Measurements from ENCODE around the gene KCNS1.

KCNS1 gene

GRCh38 chr20:45080867-45081624, 19.9 kb downstream of the KCNS1 start:
- peak; percentile 11 for TF ChIP-seq CTCF (IDR thresholded peaks at IDR 0.05; ENCODE audit: extremely low read depth, missing control alignments)
- DNase-seq (ENCODE audit: low spot score): no peak

- TF ChIP-seq CTCF (IDR thresholded peaks at IDR 0.05; ENCODE audit: extremely low read depth, missing control alignments): no peak
- DNase-seq (ENCODE audit: low spot score): no peak
Measured at GRCh38 chr20:45077559-45077958, 23.4 kb downstream of the KCNS1 start.

GRCh38 chr20:45073221-45073620, 27.7 kb downstream of the KCNS1 start:
- no peak for DNase-seq (ENCODE audit: low spot score)
- TF ChIP-seq CTCF (IDR thresholded peaks at IDR 0.05; ENCODE audit: extremely low read depth, missing control alignments): no peak

- no peak for TF ChIP-seq CTCF (IDR thresholded peaks at IDR 0.05; ENCODE audit: extremely low read depth, missing control alignments)
- no peak for DNase-seq (ENCODE audit: low spot score)
Measured at GRCh38 chr20:45072066-45072465, 28.9 kb downstream of the KCNS1 start.

- TF ChIP-seq CTCF (IDR thresholded peaks at IDR 0.05; ENCODE audit: extremely low read depth, missing control alignments): no peak
- DNase-seq (ENCODE audit: low spot score): no peak
Measured at GRCh38 chr20:45070932-45071632, 29.8 kb downstream of the KCNS1 start.

- TF ChIP-seq CTCF (IDR thresholded peaks at IDR 0.05; ENCODE audit: extremely low read depth, missing control alignments): no peak
- DNase-seq (ENCODE audit: low spot score): no peak
Measured at GRCh38 chr20:45069261-45069660, 31.7 kb downstream of the KCNS1 start.

- TF ChIP-seq CTCF (IDR thresholded peaks at IDR 0.05; ENCODE audit: extremely low read depth, missing control alignments): no peak
- DNase-seq (ENCODE audit: low spot score): no peak
Measured at GRCh38 chr20:45067558-45067957, 33.4 kb downstream of the KCNS1 start.
